GM19193 (cell line): ENCODE data around the gene THUMPD3.

ENCODE experiments used
- POLR2A ChIP-seq: IDR thresholded peaks from 4 replicates; pipeline ENCODE4 v1.6.1; 2011; ENCODE audit not compliant: insufficient read depth, insufficient read length; ENCODE audit errors: extremely low read depth

Gene THUMPD3

GRCh38 chr3:9346141-9346540 is 16.7 kb upstream of the THUMPD3 start:
- TF ChIP-seq POLR2A = no peak

- TF ChIP-seq POLR2A = no peak
Observed at GRCh38 chr3:9347081-9347480, 15.8 kb upstream of the THUMPD3 start.

- no peak for TF ChIP-seq POLR2A
Observed at GRCh38 chr3:9347887-9348286, 15.0 kb upstream of the THUMPD3 start.

- no peak for TF ChIP-seq POLR2A
Observed at GRCh38 chr3:9349321-9350117, 13.3 kb upstream of the THUMPD3 start.

- TF ChIP-seq POLR2A = no peak
Observed at GRCh38 chr3:9351709-9352126, 11.1 kb upstream of the THUMPD3 start.

- TF ChIP-seq POLR2A = no peak
Observed at GRCh38 chr3:9352917-9353752, 9.7 kb upstream of the THUMPD3 start.

GRCh38 chr3:9361691-9362388 is 1.0 kb upstream of the THUMPD3 start:
- no peak for TF ChIP-seq POLR2A

- TF ChIP-seq POLR2A = no peak
Observed at GRCh38 chr3:9369508-9369907, 6.7 kb downstream of the THUMPD3 start.

GRCh38 chr3:9373465-9373864 is 10.6 kb downstream of the THUMPD3 start:
- no peak for TF ChIP-seq POLR2A

- no peak for TF ChIP-seq POLR2A
Observed at GRCh38 chr3:9377981-9378380, 15.1 kb downstream of the THUMPD3 start.

GRCh38 chr3:9379327-9379726 is 16.5 kb downstream of the THUMPD3 start:
- no peak for TF ChIP-seq POLR2A

- no peak for TF ChIP-seq POLR2A
Observed at GRCh38 chr3:9380014-9380413, 17.2 kb downstream of the THUMPD3 start.

GRCh38 chr3:9384141-9384828 is 21.4 kb downstream of the THUMPD3 start:
- TF ChIP-seq POLR2A = no peak

GRCh38 chr3:9385187-9386077 is 22.6 kb downstream of the THUMPD3 start:
- no peak for TF ChIP-seq POLR2A
